ELR (cell line): ENCODE data around the gene PDZD2.

ENCODE experiments used
- DNase-seq: peaks from one replicate; pipeline ENCODE4 v3.0.0-alpha.2; 2015; ENCODE audit warnings: low read depth

Gene PDZD2

DNA sequence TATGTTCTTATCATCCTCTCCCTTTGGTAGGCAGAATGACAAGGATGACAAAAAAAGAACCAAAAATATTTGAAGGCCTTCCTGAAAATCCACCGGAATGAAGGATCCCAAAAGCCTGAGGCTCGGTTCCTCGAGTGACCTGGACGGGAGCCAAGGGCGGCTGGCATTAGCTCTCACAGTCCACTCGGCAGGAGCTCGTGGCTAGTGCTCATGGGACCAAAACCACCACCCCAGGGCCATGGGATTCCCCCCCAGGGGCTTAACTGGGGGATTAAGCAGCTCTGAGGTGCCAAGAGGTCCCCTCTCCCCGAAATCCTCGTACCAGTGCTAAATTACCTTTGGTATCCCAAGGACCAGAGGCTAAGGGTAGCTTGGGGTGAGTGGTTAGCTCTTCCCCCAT, 586 bp upstream of the PDZD2 start:
- DNase-seq = no peak

GRCh38 chr5:31639481-31640411, 815 bp downstream of the PDZD2 start:
- no peak for DNase-seq

DNA sequence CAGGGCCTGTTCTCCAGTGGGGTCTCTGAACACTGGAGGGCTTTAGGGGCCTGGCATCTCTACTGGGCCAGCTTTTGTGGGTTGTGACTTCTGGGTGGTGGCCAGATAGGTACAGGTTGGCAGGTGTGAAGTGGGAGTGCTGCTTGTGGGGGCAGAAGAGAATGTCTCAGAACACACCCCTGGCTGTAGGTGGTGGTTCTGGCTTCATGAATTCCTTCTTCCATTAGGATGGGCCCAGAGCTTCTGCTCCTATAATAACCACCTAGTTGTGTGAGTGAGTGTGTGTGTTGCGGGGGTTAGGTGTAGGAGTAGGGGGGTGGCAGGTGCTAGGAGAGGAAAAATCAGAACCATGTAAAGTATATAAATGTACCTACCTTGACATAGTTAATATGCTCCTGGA, 1.6 kb downstream of the PDZD2 start:
- no peak for DNase-seq

GRCh38 chr5:31641059-31641458, 2.1 kb downstream of the PDZD2 start:
- no peak for DNase-seq

GRCh38 chr5:31641575-31641974, 2.6 kb downstream of the PDZD2 start:
- no peak for DNase-seq

GRCh38 chr5:31645420-31646081, 6.6 kb downstream of the PDZD2 start:
- DNase-seq = no peak

DNA sequence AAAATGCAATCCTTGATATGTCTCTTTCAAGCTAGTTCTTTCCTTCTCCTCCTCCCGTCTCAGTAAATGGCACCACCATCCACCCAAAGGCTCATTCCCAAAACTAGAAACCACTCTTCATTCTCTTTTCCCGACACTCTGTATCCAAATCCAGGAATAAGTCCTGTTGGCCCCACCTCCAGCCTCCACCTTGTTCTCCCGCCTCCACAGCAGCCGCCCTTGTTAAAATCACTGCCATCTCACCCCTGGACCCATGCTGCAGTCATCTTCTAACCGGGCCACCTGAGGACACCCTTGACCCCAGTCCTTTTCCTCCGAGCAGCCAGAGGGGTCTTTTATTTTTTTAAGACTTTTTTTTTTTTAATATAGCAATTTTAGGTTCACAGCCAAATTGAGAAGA, 9.4 kb downstream of the PDZD2 start:
- DNase-seq = no peak

GRCh38 chr5:31651241-31651640, 12.3 kb downstream of the PDZD2 start:
- no peak for DNase-seq

DNA sequence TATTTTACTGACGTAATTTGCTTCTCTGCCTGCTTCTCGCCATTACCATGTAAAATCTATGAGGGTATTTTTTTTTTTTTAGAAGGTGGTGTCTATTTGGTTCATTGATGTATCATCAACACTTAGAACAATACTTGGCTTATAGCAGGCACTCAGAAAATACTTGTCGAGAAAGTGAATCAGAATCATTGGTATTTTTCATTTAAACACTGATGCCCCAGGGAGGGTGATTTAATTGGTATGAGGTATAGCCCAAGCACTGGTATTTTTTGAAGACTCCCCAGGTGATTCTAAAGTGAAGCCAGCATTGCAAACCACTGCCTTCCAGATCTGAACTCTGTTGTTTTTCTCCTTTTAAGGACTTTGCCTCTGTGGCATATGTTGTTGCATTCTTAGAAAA, 16.6 kb downstream of the PDZD2 start:
- DNase-seq = no peak

GRCh38 chr5:31656806-31657205, 17.9 kb downstream of the PDZD2 start:
- no peak for DNase-seq

GRCh38 chr5:31657315-31657979, 18.5 kb downstream of the PDZD2 start:
- DNase-seq = no peak

DNA sequence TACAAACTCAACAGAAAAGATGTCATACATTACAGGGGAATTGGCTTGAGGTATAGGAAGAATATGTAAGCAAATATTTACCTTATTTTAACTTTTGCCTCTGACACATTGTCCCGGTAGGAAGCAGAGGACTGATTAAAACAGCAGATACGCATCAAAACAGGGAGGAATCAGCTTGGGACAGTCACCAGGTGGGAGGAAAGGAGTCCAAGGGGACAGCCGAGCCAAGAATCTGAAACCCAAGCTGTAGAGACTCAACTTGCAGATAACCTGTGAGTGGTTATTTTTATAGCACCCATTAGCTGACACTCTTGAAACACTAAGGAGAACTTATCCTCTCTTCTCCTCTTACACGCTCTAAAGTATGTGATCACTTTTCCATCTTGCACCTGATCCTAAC, 22.3 kb downstream of the PDZD2 start:
- no peak for DNase-seq

GRCh38 chr5:31663519-31663918, 24.6 kb downstream of the PDZD2 start:
- no peak for DNase-seq

- peak; percentile 54 for DNase-seq
These were observed 25.6 kb downstream of the PDZD2 start for GRCh38 chr5:31664566-31664965.

DNA sequence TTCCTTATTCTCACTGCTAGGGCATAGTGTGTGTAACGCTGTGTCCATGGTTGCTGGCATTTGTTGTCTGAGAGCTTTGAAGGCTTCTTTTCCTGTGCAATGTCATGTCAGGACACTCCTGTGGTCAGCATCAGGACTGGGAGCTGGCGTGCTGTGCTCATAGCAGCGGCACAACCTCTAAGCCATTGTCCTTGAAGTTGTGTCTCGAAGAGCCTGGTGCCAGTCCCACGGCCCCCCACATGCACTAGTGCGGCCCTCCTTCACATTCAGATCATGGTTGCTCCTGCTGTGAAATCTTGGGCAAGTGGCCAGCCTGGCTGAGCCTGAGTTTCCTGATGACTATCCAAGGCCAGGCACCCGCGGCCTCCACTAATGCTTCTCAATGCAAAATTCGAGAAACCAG, 32.4 kb downstream of the PDZD2 start:
- no peak for DNase-seq

DNA sequence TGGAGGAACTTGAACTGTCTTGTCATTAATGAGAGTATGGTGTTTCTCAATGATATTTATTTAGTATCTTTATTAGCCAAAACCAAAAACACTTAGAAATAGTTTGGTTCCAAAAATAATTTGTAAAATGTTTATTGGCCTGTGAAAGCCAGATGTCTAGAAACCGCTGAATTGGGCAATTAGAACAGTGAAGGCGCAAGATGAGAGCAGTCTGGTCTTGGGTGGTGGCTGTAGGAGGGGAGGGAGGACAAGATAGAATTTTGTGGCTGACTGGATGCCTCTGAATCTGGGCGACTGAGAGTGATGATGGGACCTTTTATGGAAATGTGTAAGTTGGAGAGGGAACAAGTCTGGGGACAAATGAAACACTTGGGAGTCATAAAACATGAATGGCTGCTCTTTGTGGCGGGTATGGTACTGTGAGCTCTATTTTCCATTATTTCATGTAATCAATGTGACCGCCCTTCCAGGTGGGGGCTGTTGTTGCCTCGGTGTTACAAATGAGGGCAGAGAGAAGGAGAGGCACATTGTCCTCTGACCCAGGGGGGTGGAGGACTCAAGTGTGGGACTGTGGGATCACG, 35.5 kb downstream of the PDZD2 start:
- DNase-seq = no peak

- DNase-seq = no peak
These were observed 36.5 kb downstream of the PDZD2 start for GRCh38 chr5:31675472-31675871.

GRCh38 chr5:31678180-31678579, 39.2 kb downstream of the PDZD2 start:
- DNase-seq = no peak

- no peak for DNase-seq
These were observed 41.6 kb downstream of the PDZD2 start for GRCh38 chr5:31680528-31680927.

- DNase-seq = no peak
These were observed 43.1 kb downstream of the PDZD2 start for GRCh38 chr5:31682025-31682424.

DNA sequence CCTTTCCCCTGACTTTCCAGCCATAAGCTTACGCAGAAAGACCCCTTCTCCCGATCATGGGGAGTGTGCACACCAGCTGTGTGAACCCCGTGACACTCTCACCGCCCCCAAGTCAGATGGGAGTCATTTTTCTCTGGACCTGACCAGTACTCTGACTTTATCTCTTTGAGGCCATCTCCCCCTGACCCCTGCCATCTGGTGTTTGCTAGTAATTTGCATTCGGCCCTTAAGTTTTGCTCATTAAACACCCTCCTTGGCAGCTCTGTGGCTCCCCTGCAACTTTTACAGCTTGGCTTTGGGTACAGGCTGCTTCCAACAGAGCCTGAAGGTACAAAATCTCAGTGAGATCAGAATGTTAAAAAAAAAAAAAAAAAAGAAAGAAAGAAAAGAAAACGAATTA, 43.9 kb downstream of the PDZD2 start:
- no peak for DNase-seq

DNA sequence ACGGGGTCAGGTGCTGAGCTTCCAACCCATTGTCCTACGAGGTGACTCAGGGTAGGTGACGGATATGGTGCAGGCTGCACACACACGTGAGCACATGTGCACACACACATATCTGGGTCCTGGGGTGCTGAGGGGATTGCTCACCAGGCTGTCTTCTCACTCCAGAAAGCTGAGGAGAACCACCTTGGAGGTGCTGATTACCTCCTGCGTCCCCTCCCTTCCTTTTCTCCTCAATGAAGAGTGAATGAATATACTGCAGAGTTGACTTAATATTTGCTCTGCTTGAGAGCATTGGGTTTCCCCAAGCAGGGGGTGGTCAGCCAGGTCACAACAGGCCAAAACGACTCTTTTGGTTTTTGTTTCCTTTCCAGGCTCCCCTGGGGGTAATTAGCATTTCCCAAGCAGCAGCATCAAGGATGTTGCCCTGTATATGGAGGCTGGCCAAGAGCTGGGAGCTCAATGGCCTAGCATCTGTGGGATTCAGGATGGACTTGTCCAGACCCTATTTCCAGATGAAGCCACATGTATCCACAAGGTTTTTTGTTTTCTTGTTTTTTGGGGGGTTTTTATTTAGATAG, 49.7 kb downstream of the PDZD2 start:
- no peak for DNase-seq
